ENCODE data around the gene KCNQ1.

GRCh38 chr11:2755071-2755470 lies 310.3 kb downstream of the KCNQ1 start:
- TF ChIP-seq POLR2A (IDR thresholded peaks at IDR 0.05) (no peak), CTCF (IDR thresholded peaks at IDR 0.05) (no peak)

All from upper lobe of left lung (tissue), 4 donors.